ENCODE results near the gene BTBD9. TPM values are rescaled to one million over a fixed set of nuclear protein-coding genes. Genes with fewer than 3 reads are reported as not detected.

The BTBD9 gene
- total RNA-seq, 1 donor from 2014 or later = 24.1 TPM

- H3K9me3 ChIP-seq = no peaks in the 10 kb centered on the region
- H3K27me3 ChIP-seq = no peaks in the 10 kb centered on the region
- TF ChIP-seq POLR2AphosphoS5 (IDR thresholded peaks at IDR 0.05; ENCODE audit: insufficient read depth in 1 of 2, low read depth in 1 of 2) (no peak), POLR2A (IDR thresholded peaks at IDR 0.05) (no peak), CTCF (IDR thresholded peaks at IDR 0.05) (no peak)
- no peak overlapping the region for H3K4me3 ChIP-seq
- intact Hi-C loops (cut with DNase I) = no loop called here
- no peaks in the 10 kb centered on the region for H3K4me1 ChIP-seq
- H3K36me3 ChIP-seq = peaks cover 0 to 3% of the 10 kb centered on the region in 2 donors
- no peak for DNase-seq (ENCODE audit: extremely low spot score in 2 of 2)
- H3K27ac ChIP-seq = no peak overlapping the region
Observed at GRCh38 chr6:38531134-38531533, 108.6 kb downstream of the BTBD9 start.

GRCh38 chr6:38528196-38528965 lies 111.3 kb downstream of the BTBD9 start:
- intact Hi-C loops (cut with DNase I) = no loop called here
- H3K27ac ChIP-seq = no peak overlapping the region

GRCh38 chr6:38527371-38527770 lies 112.4 kb downstream of the BTBD9 start:
- H3K4me3 ChIP-seq = no peak overlapping the region
- H3K4me1 ChIP-seq = no peaks in the 10 kb centered on the region
- no peaks in the 10 kb centered on the region for H3K27me3 ChIP-seq
- no peaks in the 10 kb centered on the region for H3K9me3 ChIP-seq
- no peak for DNase-seq (ENCODE audit: extremely low spot score in 2 of 2)
- H3K27ac ChIP-seq = no peak overlapping the region
- H3K36me3 ChIP-seq = peaks cover 0 to 11% of the 10 kb centered on the region in 2 donors
- intact Hi-C loops (cut with DNase I) = no loop called here
- TF ChIP-seq POLR2A (IDR thresholded peaks at IDR 0.05) (no peak), CTCF (IDR thresholded peaks at IDR 0.05) (no peak), POLR2AphosphoS5 (IDR thresholded peaks at IDR 0.05; ENCODE audit: insufficient read depth in 1 of 2, low read depth in 1 of 2) (no peak)

More at GRCh38 chr6:38528196-38528965, 111.3 kb downstream of the BTBD9 start:
- no peak for DNase-seq (ENCODE audit: extremely low spot score in 2 of 2)
- TF ChIP-seq POLR2A (IDR thresholded peaks at IDR 0.05) (no peak), POLR2AphosphoS5 (IDR thresholded peaks at IDR 0.05; ENCODE audit: insufficient read depth in 1 of 2, low read depth in 1 of 2) (no peak), CTCF (IDR thresholded peaks at IDR 0.05) (no peak)
- Histone ChIP-seq H3K4me1 (no peaks in the 10 kb centered on the region), H3K9me3 (no peaks in the 10 kb centered on the region), H3K4me3 (no peak overlapping the region), H3K27me3 (no peaks in the 10 kb centered on the region), H3K36me3 (peaks cover 0 to 11% of the 10 kb centered on the region in 2 donors)

GRCh38 chr6:38525888-38526287 lies 113.8 kb downstream of the BTBD9 start:
- peaks cover 0 to 11% of the 10 kb centered on the region in 2 donors for H3K36me3 ChIP-seq
- TF ChIP-seq POLR2A (IDR thresholded peaks at IDR 0.05) (no peak), POLR2AphosphoS5 (IDR thresholded peaks at IDR 0.05; ENCODE audit: insufficient read depth in 1 of 2, low read depth in 1 of 2) (no peak), CTCF (IDR thresholded peaks at IDR 0.05) (no peak)
- H3K9me3 ChIP-seq = no peaks in the 10 kb centered on the region
- no peak overlapping the region for H3K27ac ChIP-seq
- DNase-seq (ENCODE audit: extremely low spot score in 2 of 2) = no peak
- H3K27me3 ChIP-seq = no peaks in the 10 kb centered on the region
- intact Hi-C loops (cut with DNase I) = no loop called here
- no peak overlapping the region for H3K4me3 ChIP-seq
- H3K4me1 ChIP-seq = no peaks in the 10 kb centered on the region

- TF ChIP-seq POLR2A (IDR thresholded peaks at IDR 0.05) (no peak), CTCF (IDR thresholded peaks at IDR 0.05) (no peak), POLR2AphosphoS5 (IDR thresholded peaks at IDR 0.05; ENCODE audit: insufficient read depth in 1 of 2, low read depth in 1 of 2) (no peak)
- no peaks in the 10 kb centered on the region for H3K27me3 ChIP-seq
- H3K27ac ChIP-seq = no peak overlapping the region
- H3K9me3 ChIP-seq = no peaks in the 10 kb centered on the region
- H3K4me3 ChIP-seq = no peak overlapping the region
- DNase-seq (ENCODE audit: extremely low spot score in 2 of 2) = no peak
- H3K4me1 ChIP-seq = no peaks in the 10 kb centered on the region
- H3K36me3 ChIP-seq = peaks cover 0 to 11% of the 10 kb centered on the region in 2 donors
- intact Hi-C loops (cut with DNase I) = no loop called here
Observed at GRCh38 chr6:38524436-38525145, 115.1 kb downstream of the BTBD9 start.

All from vagina (tissue), 2 donors.